Upper lobe of left lung (tissue), 6 donors: ENCODE measurements around the gene MACROD2. TPM values are rescaled to one million over a fixed set of nuclear protein-coding genes. Genes with fewer than 3 reads are reported as not detected.

Experiments
- ATAC-seq, 2 donors: fragments of 200-7000 bp; cut with Tn5 transposase; one replicate each; pipeline ENCODE4 v1.9.1; 2022; ENCODE audit warnings: mild to moderate bottlenecking in 2 of 2, moderate library complexity in 2 of 2; ENCODE audit not compliant: low FRiP score in 2 of 2
- DNase-seq, 2 donors: peaks; one replicate each; pipeline ENCODE4 v3.0.0-alpha.2; 2019 to 2020
- H3K27ac ChIP-seq, 4 donors: fragments of 200-600 bp; sonication (generic); one replicate each; pipeline ENCODE4 v1.5.1; 2016 to 2019
- H3K27me3 ChIP-seq, 4 donors: fragments of 200-600 bp; sonication (generic); one replicate each; pipeline ENCODE4 v1.5.1; 2017 to 2019
- H3K36me3 ChIP-seq, 4 donors: fragments of 200-600 bp; sonication (generic); one replicate each; pipeline ENCODE4 v1.5.1; 2016 to 2019
- H3K4me1 ChIP-seq, 4 donors: fragments of 200-600 bp; sonication (generic); one replicate each; pipeline ENCODE4 v1.5.1; 2018 to 2019
- H3K4me3 ChIP-seq, 4 donors: fragments of 200-600 bp; sonication (generic); one replicate each; pipeline ENCODE4 v1.5.1; 2017 to 2019; ENCODE audit warnings: mild to moderate bottlenecking in 2 of 4, moderate library complexity in 1 of 4
- H3K9me3 ChIP-seq, 4 donors: fragments of 200-600 bp; sonication (generic); one replicate each; pipeline ENCODE4 v1.5.1; 2018 to 2019
- CTCF ChIP-seq, 6 experiments: fragments of 450-650 bp in 4 of 6; fragments of 200-600 bp in 2 of 6; sonication (generic) in 2 of 6; IDR thresholded peaks; one replicate each; pipeline ENCODE4 v1.5.1; 2016 to 2019; ENCODE audit warnings: antibody characterized with exemption in 6 of 6
- EP300 ChIP-seq, 4 donors: sonication (generic); formaldehyde crosslinking; IDR thresholded peaks; one replicate each; pipeline ENCODE4 v1.5.1; 2017; ENCODE audit warnings: antibody characterized with exemption in 4 of 4, control low read depth in 2 of 4
- POLR2A ChIP-seq, 4 donors: fragments of 450-650 bp; IDR thresholded peaks; one replicate each; pipeline ENCODE4 v1.5.1; 2016 to 2017; ENCODE audit warnings: antibody characterized with exemption in 4 of 4, mild to moderate bottlenecking in 2 of 4
- POLR2AphosphoS5 ChIP-seq, 2 donors: sonication (generic); formaldehyde crosslinking; IDR thresholded peaks; one replicate each; pipeline ENCODE4 v1.5.1; 2017; ENCODE audit warnings: antibody characterized with exemption in 2 of 2
- WGBS, 2 donors: methylation state at CpG; one replicate each; pipeline ENCODE4 v1.1.5; 2017 to 2018; 5-methylcytosine and 5-hydroxymethylcytosine counted together
- total RNA-seq, 6 donors: library from RNA; depleted of rRNA in 4 of 6; stranded (reverse); fragments of >200 nt in 4 of 6; gene quantifications; one replicate each; pipeline versions ENCODE4 v1.1.0 to v1.2.1, GENCODE V29; 2016 to 2021
- donor health status: DM: no; HTN: no; CAD: no; lungs with moderate emphysema.
- donor health status: DM: no; HTN: yes; CAD: no; lungs with severe emphysema.

Gene MACROD2
- total RNA-seq, 6 donors from 2014 or later = 20.7 to 84.3 (median 36.3) TPM

DNA sequence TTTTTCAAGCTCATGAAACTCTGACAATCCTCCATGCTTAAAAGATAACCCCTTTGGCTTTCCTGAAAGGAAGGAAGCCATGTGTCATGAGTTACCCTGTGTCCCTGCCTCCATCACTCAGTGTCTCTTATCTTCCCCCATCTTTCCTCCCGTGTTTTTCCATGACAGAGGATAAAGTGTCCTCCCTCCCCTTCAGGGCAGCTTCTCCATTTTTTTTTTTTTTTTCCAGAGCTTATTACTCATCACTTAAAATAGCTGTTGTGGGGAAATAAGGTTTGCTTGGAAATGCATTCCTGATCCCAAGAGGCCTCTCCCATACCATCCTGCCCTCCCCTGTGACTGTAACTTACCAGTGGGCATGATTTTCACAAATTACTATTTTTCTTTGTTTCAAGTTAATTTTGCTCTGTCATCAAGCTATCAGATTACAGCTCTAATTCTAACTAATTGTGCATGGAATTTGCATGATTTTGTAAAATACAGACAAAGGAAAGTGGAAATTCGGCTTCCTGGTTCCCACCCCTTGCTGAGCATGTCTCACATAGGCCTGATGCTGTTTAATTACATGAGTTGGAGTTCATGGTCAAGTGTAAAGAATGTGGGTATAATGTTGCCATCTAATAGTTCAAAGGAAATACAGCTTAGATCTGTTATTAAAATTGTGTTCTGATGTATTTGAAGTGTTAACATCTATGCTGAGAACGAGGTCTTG, 956.5 kb downstream of the MACROD2 start:
- H3K4me3 ChIP-seq = no peak overlapping the region
- peaks cover 0 to 10% (median 0%) of the 10 kb centered on the region in 4 donors for H3K4me1 ChIP-seq
- DNase-seq (no peak), ATAC-seq (peak in 1 of 2 donors; percentile 30)
- H3K36me3 ChIP-seq = no peaks in the 10 kb centered on the region
- H3K27me3 ChIP-seq = no peaks in the 10 kb centered on the region
- no peaks in the 10 kb centered on the region for H3K9me3 ChIP-seq
- TF ChIP-seq EP300 (IDR thresholded peaks at IDR 0.05) (peak in 1 of 4 donors; percentile 16), POLR2AphosphoS5 (IDR thresholded peaks at IDR 0.05) (no peak), POLR2A (IDR thresholded peaks at IDR 0.05) (no peak), CTCF (IDR thresholded peaks at IDR 0.05) (no peak)
- WGBS, 2 donors = 47 to 53% methylated on average over 3 of the region's 3 CpGs
- peak overlapping the region in 1 of 4 donors; percentile 5 for H3K27ac ChIP-seq

DNA sequence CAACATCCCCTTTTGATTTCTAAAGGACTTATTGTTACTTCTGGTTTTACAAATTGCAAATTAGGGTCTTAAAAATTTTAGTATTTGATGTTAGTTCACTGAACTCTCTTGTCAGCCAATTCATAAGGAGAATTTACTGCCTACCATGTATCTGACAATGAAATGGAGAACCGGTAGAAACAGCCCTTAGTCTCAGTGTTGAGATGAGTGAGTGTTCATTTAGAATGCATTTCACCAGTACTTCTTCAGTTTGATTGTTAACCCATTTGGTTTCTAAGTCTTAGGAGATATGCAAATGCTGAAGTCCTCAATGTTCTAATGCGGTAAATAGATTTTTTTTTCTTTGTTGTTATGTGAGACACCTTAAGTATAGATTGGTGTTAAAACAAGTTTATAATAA, 958.4 kb downstream of the MACROD2 start:
- TF ChIP-seq POLR2AphosphoS5 (IDR thresholded peaks at IDR 0.05) (no peak), EP300 (IDR thresholded peaks at IDR 0.05) (no peak), POLR2A (IDR thresholded peaks at IDR 0.05) (no peak), CTCF (IDR thresholded peaks at IDR 0.05) (no peak)
- no peaks in the 10 kb centered on the region for H3K27me3 ChIP-seq
- WGBS, 2 donors = 96 to 97% methylated on average over 2 of the region's 2 CpGs
- no peak overlapping the region for H3K27ac ChIP-seq
- ATAC-seq (no peak), DNase-seq (no peak)
- no peak overlapping the region for H3K4me3 ChIP-seq
- no peaks in the 10 kb centered on the region for H3K36me3 ChIP-seq
- no peaks in the 10 kb centered on the region for H3K9me3 ChIP-seq
- H3K4me1 ChIP-seq = no peaks in the 10 kb centered on the region

DNA sequence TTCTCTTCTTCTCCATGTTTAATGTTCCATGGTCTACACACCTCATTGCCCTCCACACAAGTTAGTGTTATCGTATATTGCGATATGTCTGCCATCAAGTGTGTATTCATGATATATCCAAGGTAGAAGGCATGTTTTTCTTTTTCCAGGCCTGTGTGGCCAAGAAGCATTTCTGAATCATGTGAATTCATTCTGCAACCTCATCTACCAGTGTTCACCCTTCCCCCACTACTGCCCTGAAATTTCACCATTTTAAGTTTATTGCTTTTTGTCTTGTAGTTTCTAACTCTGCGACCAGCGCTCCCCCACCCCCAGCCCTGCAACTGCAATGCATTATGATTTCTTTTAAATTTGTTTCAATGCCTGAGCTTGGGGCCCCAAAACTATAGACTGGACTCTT, 960.1 kb downstream of the MACROD2 start:
- Histone ChIP-seq H3K36me3 (no peaks in the 10 kb centered on the region), H3K4me3 (no peak overlapping the region), H3K4me1 (no peaks in the 10 kb centered on the region), H3K9me3 (no peaks in the 10 kb centered on the region), H3K27me3 (no peaks in the 10 kb centered on the region), H3K27ac (no peak overlapping the region)
- ATAC-seq (no peak), DNase-seq (no peak)
- WGBS, 2 donors = 74 to 95% methylated on average over 4 of the region's 4 CpGs
- no peak for TF ChIP-seq POLR2A (IDR thresholded peaks at IDR 0.05)
- no peak for TF ChIP-seq EP300 (IDR thresholded peaks at IDR 0.05)
- no peak for TF ChIP-seq CTCF (IDR thresholded peaks at IDR 0.05)
- no peak for TF ChIP-seq POLR2AphosphoS5 (IDR thresholded peaks at IDR 0.05)

GRCh38 chr20:14956026-14956425, 960.7 kb downstream of the MACROD2 start:
- no peak for TF ChIP-seq CTCF (IDR thresholded peaks at IDR 0.05)
- no peak for TF ChIP-seq POLR2AphosphoS5 (IDR thresholded peaks at IDR 0.05)
- no peak for TF ChIP-seq EP300 (IDR thresholded peaks at IDR 0.05)
- TF ChIP-seq POLR2A (IDR thresholded peaks at IDR 0.05) = no peak
- no peak for ATAC-seq
- Histone ChIP-seq H3K4me3 (no peak overlapping the region), H3K4me1 (no peaks in the 10 kb centered on the region), H3K27ac (no peak overlapping the region), H3K27me3 (no peaks in the 10 kb centered on the region), H3K9me3 (no peaks in the 10 kb centered on the region), H3K36me3 (no peaks in the 10 kb centered on the region)
- no peak for DNase-seq
- 46 to 79% methylated on average over 3 of the region's 3 CpGs for WGBS, 2 donors

DNA sequence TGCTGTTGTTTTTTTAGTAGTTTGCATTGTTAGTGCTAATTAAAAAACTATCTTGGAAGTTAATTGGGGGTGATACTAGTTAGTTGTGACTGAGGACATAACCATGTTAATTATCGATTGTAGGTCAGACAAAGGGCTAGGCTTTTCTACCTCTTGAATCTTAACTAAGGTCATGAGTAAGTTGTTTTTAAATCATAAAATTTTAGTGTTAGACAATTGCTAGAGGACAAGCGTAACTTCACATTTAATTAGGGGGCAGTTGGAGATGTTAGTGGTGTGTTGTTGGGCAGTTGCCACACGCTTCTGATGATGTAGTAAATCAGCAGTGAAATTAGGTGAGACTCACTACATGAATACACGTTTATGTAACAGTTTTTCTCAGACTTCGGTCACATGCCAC, 961.2 kb downstream of the MACROD2 start:
- Histone ChIP-seq H3K9me3 (no peaks in the 10 kb centered on the region), H3K36me3 (no peaks in the 10 kb centered on the region), H3K4me1 (no peaks in the 10 kb centered on the region), H3K27me3 (no peaks in the 10 kb centered on the region), H3K27ac (no peak overlapping the region), H3K4me3 (no peak overlapping the region)
- no peak for TF ChIP-seq POLR2A (IDR thresholded peaks at IDR 0.05)
- no peak for TF ChIP-seq POLR2AphosphoS5 (IDR thresholded peaks at IDR 0.05)
- no peak for TF ChIP-seq CTCF (IDR thresholded peaks at IDR 0.05)
- TF ChIP-seq EP300 (IDR thresholded peaks at IDR 0.05) = no peak
- 67 to 76% methylated on average over 5 of the region's 5 CpGs for WGBS, 2 donors
- DNase-seq (no peak), ATAC-seq (no peak)
